Natural killer cell (primary cell): ENCODE data around the gene ETV6. TPM values are rescaled to one million over a fixed set of nuclear protein-coding genes. Genes with fewer than 3 reads are reported as not detected.
A peak's percentile ranks its signal among the peaks of the same experiment; 100 is the strongest.

ENCODE experiments used
- ATAC-seq, 3 donors: fragments of 150-1000 bp in 2 of 3; fragments of 200-7000 bp in 1 of 3; cut with Tn5 transposase; 1 replicate in 1 of 3; 2 replicates in 2 of 3; pipeline ENCODE4 v1.10.0; 2021; ENCODE audit warnings: mild to moderate bottlenecking in 2 of 3, moderate library complexity in 2 of 3
- DNase-seq, 2 donors: peaks; one replicate each; pipeline versions ENCODE4 v3.0.0 to v3.0.0-alpha.2; 2013 to 2021; ENCODE audit warnings: mixed read lengths in 1 of 2
- H3K27ac ChIP-seq: one replicate; pipeline ENCODE4 v1.5.1; 2013; ENCODE audit warnings: mild to moderate bottlenecking, low read length
- H3K27me3 ChIP-seq: one replicate; pipeline ENCODE4 v1.6.1; 2013; ENCODE audit warnings: low read length; ENCODE audit not compliant: control insufficient read depth, insufficient read depth
- H3K36me3 ChIP-seq: one replicate; pipeline ENCODE4 v1.6.1; 2013; ENCODE audit warnings: low read length; ENCODE audit not compliant: control insufficient read depth, insufficient read depth
- H3K4me1 ChIP-seq: one replicate; pipeline ENCODE4 v1.6.1; 2013; ENCODE audit warnings: low read length; ENCODE audit not compliant: control insufficient read depth, insufficient read depth
- H3K4me3 ChIP-seq: one replicate; pipeline ENCODE4 v1.5.1; 2013; ENCODE audit warnings: low read length
- H3K9me3 ChIP-seq: one replicate; pipeline ENCODE4 v1.6.1; 2013; ENCODE audit warnings: low read length; ENCODE audit not compliant: control insufficient read depth, insufficient read depth
- H3K27ac Mint-ChIP-seq, 2 donors: one replicate each; pipeline ENCODE4 v1.8.0; 2022; ENCODE audit warnings: mild to moderate bottlenecking in 2 of 2, mixed read lengths in 2 of 2, moderate library complexity in 1 of 2
- H3K27me3 Mint-ChIP-seq, 2 donors: one replicate each; pipeline ENCODE4 v1.8.0; 2022; ENCODE audit warnings: low read depth in 2 of 2, mixed read lengths in 2 of 2
- H3K36me3 Mint-ChIP-seq: one replicate; pipeline ENCODE4 v1.8.0; 2022; ENCODE audit warnings: mixed read lengths
- H3K4me1 Mint-ChIP-seq, 2 donors: one replicate each; pipeline ENCODE4 v1.8.0; 2022; ENCODE audit warnings: mixed read lengths in 2 of 2
- H3K4me3 Mint-ChIP-seq: one replicate; pipeline ENCODE4 v1.8.0; 2022; ENCODE audit warnings: mild to moderate bottlenecking, moderate library complexity, mixed read lengths
- H3K9me3 Mint-ChIP-seq, 2 donors: one replicate each; pipeline ENCODE4 v1.8.0; 2022; ENCODE audit warnings: mixed read lengths in 2 of 2
- WGBS: methylation state at CpG from one replicate; pipeline ENCODE4 v1.1.7; 2013; ENCODE audit warnings: missing lambda C conversion rate; ENCODE audit not compliant: insufficient coverage; 5-methylcytosine and 5-hydroxymethylcytosine counted together
- intact Hi-C: fragments of 100-400 bp; cut with micrococcal nuclease; formaldehyde crosslinking; loops from one replicate; pipeline ENCODE4 v1.14.2; 2022
- total RNA-seq, 4 donors: library from RNA; stranded (reverse); fragments of 120-200 nt in 1 of 4; gene quantifications; one replicate each; pipeline versions ENCODE4 v1.2.3 to v1.2.4, GENCODE V29; 2013 to 2022
- TF ChIP-seq, protein P1 (sequence below): fragments of 200-600 bp; IDR thresholded peaks from one replicate; pipeline ENCODE4 v1.8.0; 2022; ENCODE audit warnings: antibody characterized with exemption

The ETV6 gene
- total RNA-seq, 3 donors from 2014 or later (not counting 1 experiment from before 2014, with no cell fraction given), result 38.9 to 49.5 (median 40.6) TPM

DNA sequence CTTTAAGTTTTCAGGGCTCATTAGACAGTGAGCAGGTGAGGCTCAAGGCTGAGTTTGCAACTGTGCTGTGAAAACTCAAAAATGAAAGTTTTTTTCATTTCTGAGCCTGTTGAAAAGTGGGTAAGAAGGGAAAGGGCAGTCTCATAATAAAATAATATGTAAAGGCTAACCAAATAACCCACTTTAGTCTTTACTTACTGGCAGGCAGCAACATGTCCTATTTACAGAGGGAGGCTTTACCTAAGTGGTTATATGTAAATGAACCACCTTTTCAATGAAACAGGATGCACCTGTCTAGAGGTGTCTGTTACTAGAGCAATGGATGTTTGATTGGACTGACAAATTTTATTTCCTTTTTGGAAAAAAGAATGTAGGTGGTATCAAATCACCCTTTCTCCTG, 158.0 kb downstream of the ETV6 start:
- no peak overlapping the region for H3K4me3 Mint-ChIP-seq
- Histone ChIP-seq H3K4me1 (peaks cover 5% of the 10 kb centered on the region), H3K4me3 (no peak overlapping the region), H3K27ac (no peak overlapping the region), H3K36me3 (no peaks in the 10 kb centered on the region), H3K27me3 (no peaks in the 10 kb centered on the region), H3K9me3 (no peaks in the 10 kb centered on the region)
- no peaks in the 10 kb centered on the region for H3K9me3 Mint-ChIP-seq
- H3K27me3 Mint-ChIP-seq, result no peaks in the 10 kb centered on the region
- H3K36me3 Mint-ChIP-seq, result no peaks in the 10 kb centered on the region
- TF ChIP-seq, protein P1, sequence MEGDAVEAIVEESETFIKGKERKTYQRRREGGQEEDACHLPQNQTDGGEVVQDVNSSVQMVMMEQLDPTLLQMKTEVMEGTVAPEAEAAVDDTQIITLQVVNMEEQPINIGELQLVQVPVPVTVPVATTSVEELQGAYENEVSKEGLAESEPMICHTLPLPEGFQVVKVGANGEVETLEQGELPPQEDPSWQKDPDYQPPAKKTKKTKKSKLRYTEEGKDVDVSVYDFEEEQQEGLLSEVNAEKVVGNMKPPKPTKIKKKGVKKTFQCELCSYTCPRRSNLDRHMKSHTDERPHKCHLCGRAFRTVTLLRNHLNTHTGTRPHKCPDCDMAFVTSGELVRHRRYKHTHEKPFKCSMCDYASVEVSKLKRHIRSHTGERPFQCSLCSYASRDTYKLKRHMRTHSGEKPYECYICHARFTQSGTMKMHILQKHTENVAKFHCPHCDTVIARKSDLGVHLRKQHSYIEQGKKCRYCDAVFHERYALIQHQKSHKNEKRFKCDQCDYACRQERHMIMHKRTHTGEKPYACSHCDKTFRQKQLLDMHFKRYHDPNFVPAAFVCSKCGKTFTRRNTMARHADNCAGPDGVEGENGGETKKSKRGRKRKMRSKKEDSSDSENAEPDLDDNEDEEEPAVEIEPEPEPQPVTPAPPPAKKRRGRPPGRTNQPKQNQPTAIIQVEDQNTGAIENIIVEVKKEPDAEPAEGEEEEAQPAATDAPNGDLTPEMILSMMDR, result no peak
- ATAC-seq (no peak), DNase-seq (no peak)
- intact Hi-C loops, result no loop called here
- peaks cover 29 to 36% of the 10 kb centered on the region in 2 donors for H3K4me1 Mint-ChIP-seq
- H3K27ac Mint-ChIP-seq, result no peak overlapping the region

DNA sequence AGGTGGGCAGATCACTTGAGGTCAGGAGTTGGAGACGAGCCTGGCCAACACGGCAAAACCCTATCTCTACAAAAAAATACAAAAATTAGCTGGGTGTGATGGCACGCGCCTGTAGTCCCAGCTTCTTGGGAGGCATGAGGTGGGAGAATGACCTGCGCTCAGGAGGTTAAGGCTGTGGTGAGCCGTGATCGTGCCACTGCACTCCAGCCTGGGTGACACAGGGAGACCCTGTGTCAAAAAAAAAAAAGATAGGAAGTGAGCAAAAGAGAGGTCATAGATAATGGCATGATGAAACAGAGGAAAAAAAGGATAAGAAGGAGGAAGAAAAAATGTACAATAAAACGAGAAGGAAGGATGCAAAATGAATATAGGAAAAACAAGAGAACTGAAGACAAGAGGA, 159.5 kb downstream of the ETV6 start:
- no peaks in the 10 kb centered on the region for H3K9me3 Mint-ChIP-seq
- H3K27me3 Mint-ChIP-seq, result no peaks in the 10 kb centered on the region
- intact Hi-C loops, result no loop called here
- H3K36me3 Mint-ChIP-seq, result no peaks in the 10 kb centered on the region
- Histone ChIP-seq H3K4me1 (peaks cover 14% of the 10 kb centered on the region), H3K36me3 (no peaks in the 10 kb centered on the region), H3K9me3 (no peaks in the 10 kb centered on the region), H3K27ac (no peak overlapping the region), H3K4me3 (no peak overlapping the region), H3K27me3 (no peaks in the 10 kb centered on the region)
- no peak overlapping the region for H3K4me3 Mint-ChIP-seq
- WGBS, result 97% methylated on average over 8 of the region's 8 CpGs
- TF ChIP-seq, protein P1, result no peak
- H3K27ac Mint-ChIP-seq, result no peak overlapping the region
- DNase-seq (no peak), ATAC-seq (no peak)
- H3K4me1 Mint-ChIP-seq, result peaks cover 41 to 48% of the 10 kb centered on the region in 2 donors

DNA sequence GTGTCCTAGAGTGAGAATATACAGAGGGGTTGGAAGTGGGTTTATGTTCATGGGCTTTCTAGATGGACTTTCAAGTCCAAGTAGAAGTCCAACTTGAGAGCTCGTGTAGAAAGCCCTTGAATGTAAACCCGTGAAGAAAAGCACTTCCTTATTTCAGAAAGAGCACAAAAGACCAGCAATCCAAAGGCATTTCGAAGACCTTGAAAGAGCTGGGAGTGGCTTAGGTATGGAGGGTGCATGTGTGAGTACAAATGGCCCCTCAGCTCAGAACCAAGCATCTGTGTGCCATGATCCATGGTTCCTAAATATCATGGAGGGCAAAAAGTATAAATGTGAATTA, 160.7 kb downstream of the ETV6 start:
- H3K9me3 ChIP-seq, result no peaks in the 10 kb centered on the region
- DNase-seq, result no peak

GRCh38 chr12:11811008-11811407, 161.5 kb downstream of the ETV6 start:
- intact Hi-C loops, result no loop called here
- Mint-ChIP-seq H3K27ac (no peak overlapping the region), H3K36me3 (no peaks in the 10 kb centered on the region), H3K9me3 (no peaks in the 10 kb centered on the region), H3K27me3 (no peaks in the 10 kb centered on the region), H3K4me1 (peaks cover 35 to 49% of the 10 kb centered on the region in 2 donors), H3K4me3 (no peak overlapping the region)
- ATAC-seq (no peak), DNase-seq (no peak)
- WGBS, result 82% methylated on average over 3 of the region's 3 CpGs
- H3K9me3 ChIP-seq, result no peaks in the 10 kb centered on the region
- H3K27me3 ChIP-seq, result no peaks in the 10 kb centered on the region
- TF ChIP-seq, protein P1, result no peak
- peaks cover 14% of the 10 kb centered on the region for H3K4me1 ChIP-seq
- no peaks in the 10 kb centered on the region for H3K36me3 ChIP-seq
- no peak overlapping the region for H3K27ac ChIP-seq
- no peak overlapping the region for H3K4me3 ChIP-seq

More for the DNA sequence above, 160.7 kb downstream of the ETV6 start:
- peaks cover 14% of the 10 kb centered on the region for H3K4me1 ChIP-seq
- WGBS, result 45% methylated on average over 3 of the region's 3 CpGs
- no peaks in the 10 kb centered on the region for H3K36me3 ChIP-seq
- no peak overlapping the region for H3K27ac Mint-ChIP-seq
- no peaks in the 10 kb centered on the region for H3K36me3 Mint-ChIP-seq
- H3K4me3 ChIP-seq, result no peak overlapping the region
- TF ChIP-seq, protein P1, result no peak
- H3K9me3 Mint-ChIP-seq, result no peaks in the 10 kb centered on the region
- intact Hi-C loops, result no loop called here
- ATAC-seq, result no peak
- H3K27ac ChIP-seq, result peak overlapping the region; percentile 16
- H3K4me3 Mint-ChIP-seq, result no peak overlapping the region
- H3K27me3 Mint-ChIP-seq, result no peaks in the 10 kb centered on the region
- peaks cover 35 to 53% of the 10 kb centered on the region in 2 donors for H3K4me1 Mint-ChIP-seq
- no peaks in the 10 kb centered on the region for H3K27me3 ChIP-seq
